AG09319 (cell line): Measurements from ENCODE around the gene BANK1.

ENCODE experiments used
- DNase-seq: peaks from one replicate; pipeline ENCODE4 v3.0.0-alpha.2; 2010; ENCODE audit warnings: low read depth; ENCODE audit errors: extremely low read depth
- CTCF ChIP-seq: IDR thresholded peaks from 2 replicates; pipeline ENCODE4 v1.5.1; 2011; ENCODE audit warnings: low read depth, mild to moderate bottlenecking, inconsistent platforms, low read length, moderate library complexity

Gene BANK1

GRCh38 chr4:102064747-102065442, 274.4 kb downstream of the BANK1 start:
- TF ChIP-seq CTCF = no peak
- no peak for DNase-seq

GRCh38 chr4:102076622-102077021, 286.1 kb downstream of the BANK1 start:
- DNase-seq = no peak
- no peak for TF ChIP-seq CTCF

- no peak for DNase-seq
- no peak for TF ChIP-seq CTCF
These were observed 289.7 kb downstream of the BANK1 start for GRCh38 chr4:102080184-102080583.

GRCh38 chr4:102089850-102090621, 299.5 kb downstream of the BANK1 start:
- no peak for DNase-seq
- TF ChIP-seq CTCF = no peak

GRCh38 chr4:102091656-102092055, 301.1 kb downstream of the BANK1 start:
- DNase-seq = no peak
- no peak for TF ChIP-seq CTCF

GRCh38 chr4:102094481-102094880, 304.0 kb downstream of the BANK1 start:
- TF ChIP-seq CTCF = no peak
- no peak for DNase-seq

GRCh38 chr4:102103368-102103767, 312.8 kb downstream of the BANK1 start:
- DNase-seq = no peak
- no peak for TF ChIP-seq CTCF
